K562 (cell line): Measurements from ENCODE around the gene SHROOM3. TPM values are rescaled to one million over a fixed set of nuclear protein-coding genes. Genes with fewer than 3 reads are reported as not detected.

Experiments used
- MGA ChIP-seq: fragments of 450-650 bp; IDR thresholded peaks from 2 replicates; pipeline ENCODE4 v1.6.1; 2016; ENCODE audit warnings: mild to moderate bottlenecking, moderate library complexity
- polyA plus RNA-seq, 8 experiments: library from polyadenylated mRNA; depleted of rRNA in 4 of 8; stranded (reverse) in 5 of 8; unstranded in 3 of 8; fragments of >200 nt; fragmentation: Nextera tagmentation in 2 of 8; fragmentation: Illumina TruSeq in 1 of 8; extraction: Ambion mirVana in 2 of 8; extraction: Trizol in 1 of 8; gene quantifications; 2 replicates each; pipeline versions ENCODE4 v1.2.1 to v1.2.3, GENCODE V29; 2011 to 2014; ENCODE audit warnings: inconsistent platforms in 1 of 8, missing spikeins in 1 of 8
- total RNA-seq, 7 experiments: library from RNA; depleted of rRNA in 6 of 7; stranded (reverse); fragments of >200 nt in 6 of 7; fragmentation: Illumina TruSeq in 2 of 7; extraction: Trizol in 2 of 7; gene quantifications; 2 replicates each; pipeline versions ENCODE4 v1.2.1 to v1.2.3, GENCODE V29; 2011 to 2021; ENCODE audit warnings: low replicate concordance in 1 of 7

The SHROOM3 gene
- total and polyA plus RNA-seq, 9 of the 15 experiments (the other 6 are each of a cell fraction or from before 2014, with no cell fraction given) = 0.01 to 0.07 TPM; not detected in 7

- no peak for TF ChIP-seq MGA
Measured at GRCh38 chr4:76666944-76667532, 232.0 kb downstream of the SHROOM3 start (continued).
